Right hindlimb (tissue), 1 donor: Measurements from ENCODE around the gene PPP1R9A.

Experiments
- DNase-seq: peaks from one replicate; pipeline ENCODE4 v3.0.0-alpha.2; 2018

Gene PPP1R9A

GRCh38 chr7:95041031-95041430 is 133.6 kb downstream of the PPP1R9A start:
- no peak for DNase-seq

GRCh38 chr7:95045236-95045923 is 138.0 kb downstream of the PPP1R9A start:
- DNase-seq = no peak

GRCh38 chr7:95046494-95047240 is 139.3 kb downstream of the PPP1R9A start:
- DNase-seq = peak; percentile 48

- DNase-seq = no peak
Measured at GRCh38 chr7:95047291-95047690, 139.9 kb downstream of the PPP1R9A start.

GRCh38 chr7:95052566-95053094 is 145.2 kb downstream of the PPP1R9A start:
- DNase-seq = no peak

GRCh38 chr7:95054386-95054785 is 147.0 kb downstream of the PPP1R9A start:
- no peak for DNase-seq

GRCh38 chr7:95055295-95055694 is 147.9 kb downstream of the PPP1R9A start:
- DNase-seq = no peak

- no peak for DNase-seq
Measured at GRCh38 chr7:95056107-95056739, 148.8 kb downstream of the PPP1R9A start.

- DNase-seq = no peak
Measured at GRCh38 chr7:95056901-95057300, 149.5 kb downstream of the PPP1R9A start.

GRCh38 chr7:95059842-95060313 is 152.5 kb downstream of the PPP1R9A start:
- DNase-seq = no peak

- no peak for DNase-seq
Measured at GRCh38 chr7:95062901-95063300, 155.5 kb downstream of the PPP1R9A start.

GRCh38 chr7:95066737-95067530 is 159.5 kb downstream of the PPP1R9A start:
- DNase-seq = no peak

- DNase-seq = no peak
Measured at GRCh38 chr7:95088536-95089215, 181.3 kb downstream of the PPP1R9A start.

GRCh38 chr7:95089414-95090315 is 182.3 kb downstream of the PPP1R9A start:
- no peak for DNase-seq

- peak; percentile 71 for DNase-seq
Measured at GRCh38 chr7:95092324-95092723, 184.9 kb downstream of the PPP1R9A start.

GRCh38 chr7:95095259-95095965 is 188.0 kb downstream of the PPP1R9A start:
- DNase-seq = no peak

GRCh38 chr7:95095966-95096540 is 188.7 kb downstream of the PPP1R9A start:
- DNase-seq = no peak

GRCh38 chr7:95097291-95097690 is 189.9 kb downstream of the PPP1R9A start:
- DNase-seq = no peak

- DNase-seq = no peak
Measured at GRCh38 chr7:95097851-95098250, 190.5 kb downstream of the PPP1R9A start.

- DNase-seq = peak; percentile 44
Measured at GRCh38 chr7:95099106-95099505, 191.7 kb downstream of the PPP1R9A start.
